HCT116 (cell line): Measurements from ENCODE around the gene C14orf132. TPM values are rescaled to one million over a fixed set of nuclear protein-coding genes. Genes with fewer than 3 reads are reported as not detected.

Source experiments
- ATAC-seq: fragments of 200-7000 bp; cut with Tn5 transposase; 2 replicates; pipeline ENCODE4 v1.9.1; 2020; ENCODE audit warnings: mild to moderate bottlenecking, moderate library complexity
- BruUV-seq: library from RNA; stranded (reverse); fragments of 400-500 nt; replicated peaks from 2 replicates; lab custom pipeline; 2021; lab: Mats Ljungman, UMichigan
- CTCF ChIA-PET: fragments of 300-600 bp; sonication (Branson Sonifier 250); formaldehyde crosslinking; loops from one replicate; lab custom pipeline; 2021; ENCODE audit warnings: antibody characterized with exemption; lab: Charles Lee
- POLR2A ChIA-PET: fragments of 300-600, 350-600 bp; sonication (Branson Sonifier 250); formaldehyde crosslinking; loops from one replicate; lab custom pipeline; 2021; ENCODE audit warnings: antibody characterized with exemption; lab: Charles Lee
- RAD21 ChIA-PET, 2 experiments: fragments of 300-600 bp; sonication (Branson Sonifier 250); formaldehyde crosslinking; loops; one replicate each; lab custom pipeline; 2023; ENCODE audit warnings: low total read pairs in 2 of 2; ENCODE audit not compliant: uncharacterized antibody in 2 of 2, unreplicated experiment in 2 of 2, low non-redundant PET in 1 of 2; lab: Charles Lee
- DNase-seq: peaks from one replicate; pipeline ENCODE4 v3.0.0-alpha.2; 2010; ENCODE audit warnings: low read depth, low spot score
- H2AFZ ChIP-seq: fragments of 200-600 bp; shearing (Covaris generic), sonication (generic); 2 replicates; pipeline ENCODE4 v1.6.1; 2017; ENCODE audit warnings: low read depth, mixed run types, mixed read lengths, antibody characterized with exemption, low read length; ENCODE audit not compliant: poor library complexity, severe bottlenecking
- H3K27ac ChIP-seq: 2 replicates; pipeline ENCODE4 v1.5.1; 2012; ENCODE audit warnings: low read depth, low read length
- H3K27me3 ChIP-seq: fragments of 200-600 bp; sonication (generic); 2 replicates; pipeline ENCODE4 v1.6.1; 2016; ENCODE audit warnings: mixed run types, low read length, mixed read lengths; ENCODE audit not compliant: insufficient read depth
- H3K36me3 ChIP-seq, 2 experiments: fragments of 200-500 bp in 1 of 2; fragments of 200-600 bp in 1 of 2; sonication (Bioruptor generic) in 1 of 2; sonication (generic) in 1 of 2; 2 replicates each; pipeline versions ENCODE4 v1.5.1 to v1.6.1; 2014 to 2016; ENCODE audit warnings: low read length in 2 of 2, inconsistent platforms in 1 of 2, mixed read lengths in 1 of 2, mixed run types in 1 of 2; ENCODE audit not compliant: insufficient read depth in 2 of 2, control insufficient read depth in 1 of 2
- H3K4me1 ChIP-seq, 2 experiments: fragments of 200-600 bp in 1 of 2; sonication (generic) in 1 of 2; 2 replicates each; pipeline versions ENCODE4 v1.5.1 to v1.6.1; 2012 to 2017; ENCODE audit warnings: low read length in 2 of 2, inconsistent platforms in 1 of 2, mild to moderate bottlenecking in 1 of 2, mixed read lengths in 1 of 2, mixed run types in 1 of 2, moderate library complexity in 1 of 2; ENCODE audit not compliant: insufficient read depth in 2 of 2, control insufficient read depth in 1 of 2
- H3K4me2 ChIP-seq: fragments of 200-600 bp; sonication (generic); 2 replicates; pipeline ENCODE4 v1.6.1; 2017; ENCODE audit warnings: mixed run types, low read length, mixed read lengths
- H3K4me3 ChIP-seq, 2 experiments: fragments of 200-600 bp in 1 of 2; sonication (generic) in 1 of 2; replicated peaks in 1 of 2; 2 replicates each; pipeline ENCODE4 v1.5.1; 2011 to 2016; ENCODE audit warnings: low read length in 2 of 2, control low read depth in 1 of 2, low read depth in 1 of 2, mild to moderate bottlenecking in 1 of 2, mixed read lengths in 1 of 2, mixed run types in 1 of 2
- H3K79me2 ChIP-seq: fragments of 200-600 bp; sonication (generic); 2 replicates; pipeline ENCODE4 v1.6.1; 2017; ENCODE audit warnings: mild to moderate bottlenecking, mixed run types, low read length, moderate library complexity, mixed read lengths; ENCODE audit not compliant: insufficient read depth
- H3K9ac ChIP-seq: fragments of 200-600 bp; sonication (generic); 2 replicates; pipeline ENCODE4 v1.6.1; 2016; ENCODE audit warnings: low read length, mixed read lengths
- H3K9me2 ChIP-seq: fragments of 200-600 bp; sonication (generic), shearing (Covaris generic); 2 replicates; pipeline ENCODE4 v1.6.1; 2017; ENCODE audit warnings: mixed run types, mild to moderate bottlenecking, moderate library complexity; ENCODE audit not compliant: insufficient read depth
- H3K9me3 ChIP-seq, 2 experiments: fragments of 200-500 bp in 1 of 2; fragments of 200-600 bp in 1 of 2; sonication (Bioruptor generic) in 1 of 2; sonication (generic) in 1 of 2; 2 replicates each; pipeline ENCODE4 v1.6.1; 2014 to 2017; ENCODE audit warnings: low read length in 2 of 2, mixed read lengths in 2 of 2, inconsistent platforms in 1 of 2, low read depth in 1 of 2, mild to moderate bottlenecking in 1 of 2, mixed run types in 1 of 2, moderate library complexity in 1 of 2; ENCODE audit not compliant: control insufficient read depth in 1 of 2, insufficient read depth in 1 of 2
- H4K20me1 ChIP-seq: fragments of 200-600 bp; sonication (generic), shearing (Covaris generic); 2 replicates; pipeline ENCODE4 v1.6.1; 2017; ENCODE audit warnings: mixed run types, mild to moderate bottlenecking, moderate library complexity; ENCODE audit not compliant: insufficient read depth
- CBX3 ChIP-seq: IDR thresholded peaks from 2 replicates; pipeline ENCODE4 v1.6.1; 2012; ENCODE audit warnings: low read depth
- CTCF ChIP-seq, 3 experiments: fragments of 200-600 bp in 1 of 3; sonication (generic) in 1 of 3; IDR thresholded peaks in 2 of 3; conservative IDR thresholded peaks in 1 of 3; 2 replicates each; pipeline ENCODE4 v1.5.1; 2012 to 2017; ENCODE audit warnings: low read depth in 2 of 3, low read length in 2 of 3, antibody characterized with exemption in 1 of 3, borderline replicate concordance in 1 of 3, control low read depth in 1 of 3, mild to moderate bottlenecking in 1 of 3, mixed read lengths in 1 of 3, mixed run types in 1 of 3, moderate library complexity in 1 of 3; ENCODE audit not compliant: insufficient read depth in 1 of 3
- EGR1 ChIP-seq: IDR thresholded peaks from 2 replicates; pipeline ENCODE4 v1.6.1; 2012; ENCODE audit warnings: low read depth
- EZH2phosphoT487 ChIP-seq: fragments of 200-600 bp; IDR thresholded peaks from 2 replicates; pipeline ENCODE4 v1.6.1; 2018; ENCODE audit warnings: antibody characterized with exemption, borderline replicate concordance
- FOSL1 ChIP-seq: IDR thresholded peaks from 2 replicates; pipeline ENCODE4 v1.6.1; 2012; ENCODE audit warnings: low read depth
- JUND ChIP-seq: IDR thresholded peaks from 2 replicates; pipeline ENCODE4 v1.6.1; 2012
- POLR2AphosphoS5 ChIP-seq: IDR thresholded peaks from 2 replicates; pipeline ENCODE4 v1.6.1; 2011; ENCODE audit warnings: mild to moderate bottlenecking, low read depth, low read length, moderate library complexity
- RAD21 ChIP-seq: IDR thresholded peaks from 2 replicates; pipeline ENCODE4 v1.6.1; 2012; ENCODE audit warnings: low read depth, mild to moderate bottlenecking
- SIN3A ChIP-seq: IDR thresholded peaks from 2 replicates; pipeline ENCODE4 v1.6.1; 2012; ENCODE audit warnings: low read depth
- SRF ChIP-seq: IDR thresholded peaks from 2 replicates; pipeline ENCODE4 v1.6.1; 2012; ENCODE audit warnings: low read depth
- TCF7L2 ChIP-seq: IDR thresholded peaks from 2 replicates; pipeline ENCODE4 v1.7.0; 2011; ENCODE audit warnings: borderline replicate concordance, inconsistent platforms; ENCODE audit not compliant: insufficient read depth, insufficient read length; ENCODE audit errors: extremely low read depth
- YY1 ChIP-seq: IDR thresholded peaks from 2 replicates; pipeline ENCODE4 v1.6.1; 2011; ENCODE audit warnings: low read length, low read depth, moderate library complexity, mild to moderate bottlenecking; ENCODE audit not compliant: insufficient replicate concordance; ENCODE audit errors: extremely low read depth
- ZBTB33 ChIP-seq: IDR thresholded peaks from 2 replicates; pipeline ENCODE4 v1.6.1; 2011; ENCODE audit warnings: mild to moderate bottlenecking, low read length, moderate library complexity; ENCODE audit not compliant: insufficient replicate concordance; ENCODE audit errors: extremely low read depth
- ZFX ChIP-seq: fragments of 450-650 bp; IDR thresholded peaks from 2 replicates; pipeline ENCODE4 v1.6.1; 2017
- intact Hi-C: fragments of 100-400 bp; cut with micrococcal nuclease; formaldehyde crosslinking; loops from 2 replicates; pipeline ENCODE4 v1.10.0; 2022
- total RNA-seq: library from RNA; stranded (reverse); gene quantifications from one replicate; pipeline ENCODE4 v1.2.1, GENCODE V29; 2021; ENCODE audit not compliant: unreplicated experiment

Gene C14orf132
- total RNA-seq, 1 experiment from 2014 or later = 3.4 TPM

- no peaks in the 10 kb centered on the region for H3K9me3 ChIP-seq
- H2AFZ ChIP-seq = no peak overlapping the region
- no TSS peak for BruUV-seq
- H3K27ac ChIP-seq = no peak overlapping the region
- RAD21 ChIA-PET = no interaction called here
- no peak for TF ChIP-seq CBX3
- no peak for TF ChIP-seq CTCF (IDR thresholded peaks at IDR 0.05 in 2 of 3, conservative IDR thresholded peaks at IDR 0.05 in 1 of 3; ENCODE audit: borderline replicate concordance in 1 of 3, insufficient read depth in 1 of 3, low read depth in 2 of 3, low read length in 2 of 3)
- TF ChIP-seq EGR1 = no peak
- no peak for TF ChIP-seq RAD21
- no peak for TF ChIP-seq YY1
- TF ChIP-seq FOSL1 = no peak
- no peak for TF ChIP-seq SRF
- no peak for TF ChIP-seq SIN3A
- TF ChIP-seq ZFX = no peak
- TF ChIP-seq EZH2phosphoT487 = no peak
- TF ChIP-seq POLR2AphosphoS5 = no peak
- TF ChIP-seq JUND = no peak
- no peak for TF ChIP-seq ZBTB33
- no peak for TF ChIP-seq TCF7L2
- no peak overlapping the region for H3K4me2 ChIP-seq
- POLR2A ChIA-PET = no interaction called here
- CTCF ChIA-PET = no interaction called here
- no peaks in the 10 kb centered on the region for H3K9me2 ChIP-seq
- intact Hi-C loops = no loop called here
- no peaks in the 10 kb centered on the region for H3K36me3 ChIP-seq
- ATAC-seq (no peak), DNase-seq (no peak)
- H3K4me1 ChIP-seq = peaks cover 4 to 9% of the 10 kb centered on the region in 2 experiments; a peak in 1 of 4 replicates
- H3K79me2 ChIP-seq = no peaks in the 10 kb centered on the region
- no peak overlapping the region for H3K4me3 ChIP-seq
- peaks cover 10% of the 10 kb centered on the region; the same call in 1 of the 2 replicates for H3K27me3 ChIP-seq
- H3K9ac ChIP-seq = no peak overlapping the region
- no peaks in the 10 kb centered on the region for H4K20me1 ChIP-seq
Measured at GRCh38 chr14:96103075-96103474, 63.9 kb downstream of the C14orf132 start.
